A549 (cell line): ENCODE data around the gene MON1B. TPM values are rescaled to one million over a fixed set of nuclear protein-coding genes. Genes with fewer than 3 reads are reported as not detected.

Experiments
- ATAC-seq, 2 experiments: fragments of 200-7000 bp in 1 of 2; fragments of >200 bp in 1 of 2; cut with Nextera tagmentation in 1 of 2; cut with Tn5 transposase in 1 of 2; 3 replicates each; pipeline versions ENCODE4 v1.8.0 to v1.9.1; 2018 to 2020; ENCODE audit warnings: mild to moderate bottlenecking in 1 of 2, moderate library complexity in 1 of 2
- CTCF ChIA-PET: fragments of 300-600 bp; sonication (Branson Sonifier 250); formaldehyde crosslinking; extraction: SDS; loops from one replicate; lab custom pipeline; 2021; ENCODE audit warnings: antibody characterized with exemption, inconsistent platforms; lab: Yijun Ruan, JAX
- POLR2A ChIA-PET: fragments of 350-600 bp; formaldehyde crosslinking; extraction: SDS; loops from one replicate; lab custom pipeline; 2021; ENCODE audit warnings: antibody characterized with exemption, inconsistent platforms; lab: Yijun Ruan, JAX
- DNase-seq, 2 experiments: peaks; one replicate each; pipeline versions ENCODE4 v3.0.0 to v3.0.0-alpha.2; 2011 to 2016; ENCODE audit warnings: low read depth in 1 of 2, low spot score in 1 of 2
- FAIRE-seq: peaks from 2 replicates; lab custom pipeline; 2011; peaks lifted over from hg19 to GRCh38; lab: Jason Lieb, UNC
- H3K27ac ChIP-seq, 2 experiments: fragments of >200 bp; sonication (Bioruptor Twin); formaldehyde crosslinking; 3 replicates each; pipeline ENCODE4 v1.5.1; 2016 to 2017
- H3K4me1 ChIP-seq: fragments of >200 bp; sonication (Bioruptor Twin); formaldehyde crosslinking; 3 replicates; pipeline ENCODE4 v1.6.1; 2016
- H3K4me2 ChIP-seq: fragments of >200 bp; sonication (Bioruptor Twin); formaldehyde crosslinking; 3 replicates; pipeline ENCODE4 v1.6.1; 2016
- H3K4me3 ChIP-seq: fragments of >200 bp; sonication (Bioruptor Twin); formaldehyde crosslinking; 3 replicates; pipeline ENCODE4 v1.5.1; 2016
- H3K9me3 ChIP-seq: fragments of >200 bp; sonication (Bioruptor Twin); formaldehyde crosslinking; 3 replicates; pipeline ENCODE4 v1.6.1; 2016
- BHLHE40 ChIP-seq: IDR thresholded peaks from 2 replicates; pipeline ENCODE4 v1.6.1; 2012; ENCODE audit warnings: low read depth, low read length, inconsistent platforms
- CBX2 ChIP-seq: fragments of 200-600 bp; sonication (generic); IDR thresholded peaks from 2 replicates; pipeline ENCODE4 v1.6.1; 2016; ENCODE audit warnings: low read depth, mild to moderate bottlenecking, borderline replicate concordance
- CEBPB ChIP-seq, 2 experiments: fragments of >200 bp in 1 of 2; sonication (Bioruptor Twin) in 1 of 2; formaldehyde crosslinking in 1 of 2; IDR thresholded peaks; 2 replicates each; pipeline ENCODE4 v1.6.1; 2012 to 2016
- CHD2 ChIP-seq: fragments of 150-350 bp; IDR thresholded peaks from 2 replicates; pipeline ENCODE4 v1.6.1; 2014; ENCODE audit warnings: low read length; ENCODE audit not compliant: partially characterized antibody
- CTCF ChIP-seq: fragments of >200 bp; sonication (Bioruptor Twin); formaldehyde crosslinking; IDR thresholded peaks from 3 replicates; pipeline ENCODE4 v1.5.1; 2016
- FOSL2 ChIP-seq, 2 experiments: fragments of 450-650 bp in 1 of 2; fragments of >200 bp in 1 of 2; sonication (Bioruptor Twin) in 1 of 2; formaldehyde crosslinking; IDR thresholded peaks; 2 replicates each; pipeline versions ENCODE4 v1.5.0 to v1.6.1; 2016 to 2020; ENCODE audit warnings: mild to moderate bottlenecking in 1 of 2, moderate library complexity in 1 of 2
- HDAC2 ChIP-seq: fragments of 200-600 bp; sonication (generic); IDR thresholded peaks from 2 replicates; pipeline ENCODE4 v1.6.1; 2016
- HES2 ChIP-seq: fragments of >200 bp; sonication (Bioruptor Twin); formaldehyde crosslinking; IDR thresholded peaks from 2 replicates; pipeline ENCODE4 v1.6.1; 2016
- NFE2L2 ChIP-seq: fragments of 150-350 bp; conservative IDR thresholded peaks from 2 replicates; pipeline ENCODE4 v1.6.1; 2014; ENCODE audit warnings: low read length
- PBX3 ChIP-seq: IDR thresholded peaks from 2 replicates; pipeline ENCODE4 v1.6.1; 2012
- POLR2AphosphoS2 ChIP-seq: conservative IDR thresholded peaks from 2 replicates; pipeline ENCODE4 v1.6.1; 2012; ENCODE audit warnings: low read length, improper control_type of control experiment, inconsistent platforms
- RAD21 ChIP-seq, 2 experiments: fragments of >200 bp in 1 of 2; sonication (Bioruptor Twin) in 1 of 2; formaldehyde crosslinking in 1 of 2; IDR thresholded peaks in 1 of 2; conservative IDR thresholded peaks in 1 of 2; 2 replicates in 1 of 2; 3 replicates in 1 of 2; pipeline ENCODE4 v1.6.1; 2012 to 2018; ENCODE audit warnings: inconsistent platforms in 1 of 2
- RCOR1 ChIP-seq: fragments of 150-350 bp; IDR thresholded peaks from 2 replicates; pipeline ENCODE4 v1.6.1; 2014; ENCODE audit warnings: antibody characterized with exemption, low read length, low read depth
- RFX5 ChIP-seq: fragments of 450-650 bp; IDR thresholded peaks from 2 replicates; pipeline ENCODE4 v1.7.1; 2014; ENCODE audit warnings: antibody characterized with exemption, mild to moderate bottlenecking, moderate library complexity
- ZFP36 ChIP-seq: fragments of 450-650 bp; IDR thresholded peaks from 2 replicates; pipeline ENCODE4 v1.6.1; 2014; ENCODE audit warnings: borderline replicate concordance; ENCODE audit not compliant: partially characterized antibody
- ZNF302 ChIP-seq: fragments of 250-450 bp; sonication (Bioruptor Pico); IDR thresholded peaks from 2 replicates; pipeline ENCODE4 v1.9.0; 2021; ENCODE audit warnings: inconsistent platforms, mild to moderate bottlenecking, moderate library complexity
- ZSCAN20 ChIP-seq: fragments of 250-450 bp; sonication (Bioruptor Pico); IDR thresholded peaks from 2 replicates; pipeline ENCODE4 v1.8.0; 2022; ENCODE audit warnings: mild to moderate bottlenecking, moderate library complexity
- WGBS: methylation state at CpG from one replicate; pipeline ENCODE4 v1.1.6; 2017; ENCODE audit errors: missing lambda C conversion rate; 5-methylcytosine and 5-hydroxymethylcytosine counted together
- polyA plus RNA-seq, 4 experiments: library from polyadenylated mRNA; depleted of rRNA in 3 of 4; stranded (reverse); fragments of >200 nt; fragmentation: RNase III in 1 of 4; extraction: RNeasy Plus Mini Kit Qiagen cat#74134 plus additional on column Dnase treatment in 1 of 4; gene quantifications; 2 replicates in 3 of 4; 3 replicates in 1 of 4; pipeline ENCODE4 v1.2.3, GENCODE V29; 2011 to 2017

Gene MON1B
- polyA plus RNA-seq, 2 of the 4 experiments (the other 2 are of a cell fraction) = 18.0 to 32.5 TPM

- Histone ChIP-seq H3K4me2 (peak overlapping the region; percentile 63; the same call in 1 of the 3 replicates), H3K4me3 (no peak overlapping the region), H3K9me3 (no peaks in the 10 kb centered on the region), H3K27ac (peak overlapping the region; percentile 7 to 8; a peak in 2 of 6 replicates), H3K4me1 (peaks cover 54% of the 10 kb centered on the region)
- FAIRE-seq (no peak), DNase-seq (no peak), ATAC-seq (peak in 1 of 2 experiments; percentile 40; a peak in 3 of 6 replicates)
- ChIA-PET POLR2A (interaction anchor here (0.6 kb wide), 1 partner anchor 426 kb away, joined by 3 read pairs; no protein-coding TSS in a partner anchor), CTCF (interaction anchor here (0.9 kb wide), 1 partner anchor 15 kb away, joined by 4 read pairs; no protein-coding TSS in a partner anchor)
- WGBS = 51% methylated on average over 3 of the region's 3 CpGs
- TF ChIP-seq CHD2 (no peak), ZFP36 (no peak), RFX5 (no peak), HDAC2 (no peak), ZNF302 (no peak), POLR2AphosphoS2 (no peak), RCOR1 (no peak), ZSCAN20 (CRISPR knock-in tag) (no peak), FOSL2 (IDR thresholded peaks at IDR 0.05) (no peak), FOSL2 (CRISPR knock-in tag; IDR thresholded peaks at IDR 0.05) (no peak), BHLHE40 (no peak), RAD21 (conservative IDR thresholded peaks at IDR 0.05 in 1 of 2, IDR thresholded peaks at IDR 0.05 in 1 of 2) (no peak)
Measured at GRCh38 chr16:77220427-77220826, 29.4 kb downstream of the MON1B start.

GRCh38 chr16:77221482-77221881 lies 30.5 kb downstream of the MON1B start:
- FAIRE-seq = no peak
- Histone ChIP-seq H3K27ac (no peak overlapping the region; a peak in 1 of 6 replicates), H3K4me1 (peaks cover 49% of the 10 kb centered on the region), H3K4me2 (0 out of 3 replicates have a peak overlapping the region, but pooled peaks have one; percentile 9), H3K9me3 (no peaks in the 10 kb centered on the region), H3K4me3 (no peak overlapping the region)
- ChIA-PET CTCF (interaction anchor here (0.8 to 3.2 kb wide), 3 partner anchors 13 to 363 kb away, joined by 4 to 11 read pairs (median 8); no protein-coding TSS in a partner anchor), POLR2A (interaction anchor here (0.6 to 1.6 kb wide), 2 partner anchors 9 to 31 kb away, joined by 5 to 8 read pairs; no protein-coding TSS in a partner anchor)
- ATAC-seq = peak in 1 of 2 experiments; percentile 22; a peak in 1 of 6 replicates
- WGBS = 84% methylated on average over 4 of the region's 4 CpGs
- DNase-seq = no peak
- 0 out of 4 replicates have a peak, but pooled peaks of 1 of the 2 experiments have one; percentile 37 for TF ChIP-seq CEBPB (IDR thresholded peaks at IDR 0.05)
- TF ChIP-seq NFE2L2 = no peak

GRCh38 chr16:77223184-77223583 lies 32.2 kb downstream of the MON1B start:
- no peak overlapping the region for H3K4me3 ChIP-seq
- 71% methylated on average over 10 of the region's 10 CpGs for WGBS
- ChIA-PET CTCF (interaction anchor here (0.8 to 3.2 kb wide), 3 partner anchors 11 to 436 kb away, joined by 3 to 11 read pairs (median 3); no protein-coding TSS in a partner anchor), POLR2A (interaction anchor here (1.6 kb wide), 1 partner anchor 11 kb away, joined by 8 read pairs; no protein-coding TSS in a partner anchor)
- no peaks in the 10 kb centered on the region for H3K9me3 ChIP-seq
- no peak overlapping the region for H3K27ac ChIP-seq
- ATAC-seq = no peak
- no peak overlapping the region for H3K4me2 ChIP-seq
- no peak for FAIRE-seq
- H3K4me1 ChIP-seq = peaks cover 43% of the 10 kb centered on the region
- TF ChIP-seq CBX2 (no peak), RAD21 (conservative IDR thresholded peaks at IDR 0.05 in 1 of 2, IDR thresholded peaks at IDR 0.05 in 1 of 2) (peak in 1 of 2 experiments; percentile 24; a peak in 2 of 5 replicates), PBX3 (no peak), CTCF (peak; percentile 24; the same call in 2 of the 3 replicates), HES2 (no peak)
- peak in 1 of 2 experiments; percentile 27 for DNase-seq
